GM21381 (cell line): Measurements from ENCODE around the gene ICE1.

Experiments used
- ATAC-seq: cut with Tn5 transposase; IDR thresholded peaks from one replicate; pipeline ENCODE4 v1.9.1; 2021; ENCODE audit warnings: mild to moderate bottlenecking, moderate library complexity; ENCODE audit not compliant: unreplicated experiment

Gene ICE1

GRCh38 chr5:5531371-5531770 is 108.9 kb downstream of the ICE1 start:
- no peak for ATAC-seq

GRCh38 chr5:5532306-5533076 is 110.0 kb downstream of the ICE1 start:
- ATAC-seq, result no peak

- no peak for ATAC-seq
Observed at GRCh38 chr5:5533927-5534326, 111.5 kb downstream of the ICE1 start.

- ATAC-seq, result no peak
Observed at GRCh38 chr5:5534333-5534732, 111.9 kb downstream of the ICE1 start.

- no peak for ATAC-seq
Observed at GRCh38 chr5:5536871-5537270, 114.4 kb downstream of the ICE1 start.

GRCh38 chr5:5537426-5537825 is 114.9 kb downstream of the ICE1 start:
- no peak for ATAC-seq

GRCh38 chr5:5539590-5539989 is 117.1 kb downstream of the ICE1 start:
- ATAC-seq, result no peak
